KOPT-K1 (cell line): ENCODE results near the gene RAN.

Experiments used
- H3K27ac ChIP-seq: fragments of 200-600 bp; sonication (generic); 2 replicates; pipeline ENCODE4 v1.5.1; 2016; ENCODE audit warnings: antibody characterized with exemption, mild to moderate bottlenecking, low read depth, low read length; ENCODE audit not compliant: poor library complexity, severe bottlenecking
- H3K36me3 ChIP-seq: fragments of 200-600 bp; sonication (generic); 2 replicates; pipeline ENCODE4 v1.5.1; 2017; ENCODE audit warnings: antibody characterized with exemption, mild to moderate bottlenecking, low read length, moderate library complexity; ENCODE audit not compliant: insufficient read depth
- H3K9me3 ChIP-seq: fragments of 200-600 bp; sonication (generic); 2 replicates; pipeline ENCODE4 v1.5.1; 2017; ENCODE audit warnings: antibody characterized with exemption, low read length, mild to moderate bottlenecking; ENCODE audit not compliant: insufficient read depth, poor library complexity, severe bottlenecking

RAN gene

DNA sequence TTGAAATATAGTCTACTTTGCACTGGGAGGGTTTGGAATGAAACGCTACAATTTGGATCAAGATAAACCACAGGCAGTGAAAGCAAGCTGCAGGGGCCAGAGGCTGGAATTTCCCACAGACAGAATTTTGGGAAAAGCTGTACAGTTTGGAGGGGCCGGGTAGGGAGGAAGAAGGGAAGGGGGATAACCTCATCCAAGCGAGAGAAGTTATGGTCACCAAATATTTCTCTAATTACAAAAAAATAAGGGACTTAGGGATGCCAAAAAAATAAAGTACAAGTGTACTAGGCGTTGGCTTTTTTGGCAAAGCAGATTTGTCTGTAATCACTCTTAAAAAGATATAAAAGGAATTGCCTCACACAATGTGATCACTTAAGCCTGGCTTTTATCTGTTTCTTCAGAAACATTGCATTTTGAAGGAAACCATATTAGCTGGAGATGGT, 50.7 kb downstream of the RAN start:
- no peaks in the 10 kb centered on the region for H3K9me3 ChIP-seq
- H3K36me3 ChIP-seq: no peaks in the 10 kb centered on the region
- no peak overlapping the region for H3K27ac ChIP-seq

GRCh38 chr12:130924966-130925665, 53.2 kb downstream of the RAN start:
- H3K36me3 ChIP-seq: no peaks in the 10 kb centered on the region
- H3K27ac ChIP-seq: no peak overlapping the region
- no peaks in the 10 kb centered on the region for H3K9me3 ChIP-seq

DNA sequence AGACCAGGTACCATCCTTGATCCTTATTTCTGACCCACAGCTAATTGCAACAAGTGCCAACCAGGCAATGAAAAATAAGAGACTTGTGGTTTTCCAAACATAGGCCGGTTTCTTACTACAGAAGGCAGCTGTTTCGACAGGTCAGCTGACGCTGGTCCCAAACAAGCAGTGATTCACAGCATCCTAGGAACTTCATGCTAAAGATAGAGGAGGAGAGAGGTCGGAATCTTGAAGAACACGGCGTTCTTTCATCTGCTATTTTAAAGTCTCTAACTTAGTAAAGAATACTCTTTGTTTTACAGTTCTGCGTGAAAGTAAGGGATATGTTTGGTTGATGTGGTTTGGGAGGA, 53.8 kb downstream of the RAN start:
- no peak overlapping the region for H3K27ac ChIP-seq
- H3K9me3 ChIP-seq: no peaks in the 10 kb centered on the region
- H3K36me3 ChIP-seq: no peaks in the 10 kb centered on the region
